NK-92 (cell line): ENCODE measurements around the gene STK32C.
"Not testable (repeated sequence)": the region's sequence is repeated elsewhere in the genome, so short reads cannot be mapped to it uniquely, and the experiment has no call there.

Experiments
- DNase-seq: peaks from one replicate; lab custom pipeline; 2025; ENCODE audit not compliant: unreplicated experiment; lab: John Stamatoyannopoulos, UW

Gene STK32C

DNA sequence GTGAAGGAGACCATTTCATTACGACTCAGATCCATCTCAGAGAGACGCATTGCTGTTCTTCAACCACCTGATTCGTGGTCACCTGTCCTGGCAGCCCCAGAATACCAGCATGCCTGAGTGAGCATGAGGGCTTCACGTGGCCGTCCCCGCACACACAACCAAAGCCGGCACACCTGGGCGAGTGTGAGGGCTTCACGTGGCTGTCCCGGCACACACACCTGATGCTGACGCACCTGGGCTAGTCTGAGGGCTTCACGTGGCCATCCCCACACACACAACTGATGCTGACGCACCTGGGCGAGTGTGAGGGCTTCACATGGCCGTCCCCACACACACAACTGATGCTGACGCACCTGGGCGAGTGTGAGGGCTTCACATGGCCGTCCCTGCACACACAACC lies 86.8 kb downstream of the STK32C start:
- not testable (repeated sequence) for DNase-seq

DNA sequence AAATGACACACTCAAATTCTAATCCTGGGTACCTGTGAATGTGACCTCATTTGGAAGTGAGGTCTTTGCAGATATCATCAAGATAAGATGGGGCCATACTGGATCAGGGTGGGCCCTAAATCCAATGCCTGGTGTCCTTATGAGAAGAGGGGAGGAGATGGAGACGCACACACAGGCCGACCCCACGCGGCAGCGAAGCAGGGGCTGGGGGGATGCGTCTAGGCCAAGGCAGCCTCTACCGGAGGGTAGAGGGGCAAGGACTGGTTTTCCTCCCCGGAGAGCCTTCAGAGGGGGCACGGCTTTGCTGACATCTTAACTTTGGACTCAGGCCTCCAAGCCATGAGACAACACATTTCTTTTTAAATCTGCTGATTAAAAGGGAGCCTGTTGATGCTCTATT lies 87.7 kb downstream of the STK32C start:
- DNase-seq = no peak

DNA sequence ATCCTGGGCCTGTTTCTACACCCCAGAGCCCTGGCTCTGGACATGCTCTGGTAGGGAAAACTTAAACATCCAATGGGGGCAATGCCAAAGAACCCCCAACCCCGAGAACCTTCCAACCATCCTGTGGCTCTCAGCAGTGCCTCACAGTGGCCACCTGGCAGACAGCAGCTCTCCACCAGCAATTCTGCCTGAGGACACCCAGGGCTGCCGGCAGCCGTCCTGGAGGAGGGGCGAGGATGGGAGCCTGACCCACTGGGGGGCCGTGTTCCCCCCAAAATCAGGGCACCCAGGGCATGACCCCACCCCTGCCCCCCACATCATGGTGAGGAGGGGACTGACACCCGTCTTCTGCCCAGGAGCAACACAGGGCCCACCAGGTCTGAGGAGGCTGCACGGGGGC lies 88.3 kb downstream of the STK32C start:
- no peak for DNase-seq

DNA sequence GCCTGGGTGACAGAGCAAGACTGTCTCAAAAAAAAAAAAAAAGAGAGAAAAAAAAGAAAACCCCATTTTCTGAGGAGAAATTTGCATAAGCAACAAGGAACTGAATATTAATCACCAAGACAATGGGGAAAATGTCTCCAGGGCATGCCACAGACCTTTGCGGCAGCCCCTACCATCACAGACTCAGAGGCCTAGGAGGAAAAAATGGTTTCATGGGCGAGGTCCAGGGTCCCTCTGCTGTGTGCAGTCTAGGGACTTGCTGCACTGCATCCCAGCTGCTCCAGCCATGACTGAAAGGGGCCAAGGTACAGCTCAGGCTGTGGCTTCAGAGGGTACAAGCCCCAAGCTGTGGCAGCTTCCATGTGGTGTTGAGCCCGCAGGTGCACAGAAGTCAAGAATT lies 91.3 kb downstream of the STK32C start:
- not testable (repeated sequence) for DNase-seq

DNA sequence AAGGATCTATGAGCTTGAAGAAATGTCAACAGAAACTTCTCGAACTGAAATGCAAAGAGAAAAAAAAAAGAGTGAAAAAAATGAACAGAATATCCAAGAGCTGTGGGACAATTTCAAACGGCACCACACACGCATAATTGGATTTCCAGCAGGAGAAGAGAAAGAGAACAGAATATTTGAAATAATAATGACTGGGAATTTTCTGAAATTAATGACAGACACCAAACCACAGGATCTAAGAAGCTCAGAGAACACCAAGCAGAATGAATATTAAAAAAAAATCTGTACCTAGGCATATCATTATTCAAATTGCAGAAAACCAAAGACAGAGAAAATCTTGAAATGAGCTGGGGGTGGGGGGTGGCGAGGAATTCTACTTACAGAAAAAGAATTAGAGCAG lies 93.8 kb downstream of the STK32C start:
- no peak for DNase-seq

DNA sequence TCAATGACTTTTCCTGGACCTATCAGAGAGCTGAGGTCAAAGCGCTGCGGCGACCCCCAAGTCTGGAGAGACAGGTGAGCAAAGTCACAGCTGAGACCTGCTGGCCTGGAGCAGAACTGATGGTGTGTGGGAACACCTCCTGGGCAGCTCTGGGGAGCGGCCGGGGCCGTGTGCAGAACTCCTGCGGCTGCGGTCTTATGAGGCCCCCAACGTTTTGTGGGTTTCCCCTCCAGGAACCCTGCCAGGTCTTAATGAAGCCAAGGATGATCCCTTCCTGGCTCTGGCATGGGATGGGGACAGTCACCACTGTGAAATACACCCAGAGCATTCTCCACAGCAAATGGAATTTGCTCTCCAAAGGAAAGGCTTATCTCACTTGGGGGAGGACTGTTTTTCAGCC lies 94.9 kb downstream of the STK32C start:
- no peak for DNase-seq

DNA sequence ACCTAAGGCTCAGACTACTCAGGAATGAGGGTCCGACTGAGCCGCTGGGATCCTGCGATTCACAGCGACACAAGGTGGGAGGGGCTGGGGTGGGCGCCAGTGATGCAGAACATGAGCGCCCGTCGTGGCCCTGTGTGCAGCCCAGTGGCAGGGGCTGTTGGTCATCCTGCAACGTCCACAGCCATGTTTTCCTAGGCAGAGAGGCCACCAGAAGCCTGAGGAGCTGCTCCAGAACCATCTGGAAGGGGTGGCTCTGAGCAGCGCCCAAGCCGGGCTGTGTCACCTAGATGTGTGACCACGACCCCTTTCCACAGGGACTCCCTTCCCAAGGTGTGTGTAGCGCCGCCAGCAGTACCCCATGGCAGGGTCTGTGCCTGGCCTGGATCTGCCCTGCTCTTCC lies 96.5 kb downstream of the STK32C start:
- DNase-seq = no peak

DNA sequence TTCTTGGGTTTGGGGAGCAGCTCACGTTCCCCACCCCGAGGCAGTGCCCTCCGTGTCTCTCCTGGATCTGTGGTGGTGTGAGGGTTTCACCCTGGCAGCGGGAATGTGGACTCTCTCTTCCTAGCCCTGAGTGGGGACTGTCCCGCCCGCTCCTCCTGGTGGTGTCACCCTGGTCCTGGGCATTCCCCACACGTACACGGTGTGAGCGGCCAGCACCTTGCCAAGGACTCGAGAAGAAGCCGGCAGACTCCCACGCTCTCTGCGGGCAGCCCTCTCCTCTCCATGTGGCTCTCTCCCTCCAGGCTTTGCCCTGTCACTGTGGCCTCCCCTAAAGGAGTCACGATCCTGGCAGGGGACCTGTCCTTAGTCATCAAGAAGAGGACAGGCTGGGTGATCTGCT lies 97.0 kb downstream of the STK32C start:
- no peak for DNase-seq

DNA sequence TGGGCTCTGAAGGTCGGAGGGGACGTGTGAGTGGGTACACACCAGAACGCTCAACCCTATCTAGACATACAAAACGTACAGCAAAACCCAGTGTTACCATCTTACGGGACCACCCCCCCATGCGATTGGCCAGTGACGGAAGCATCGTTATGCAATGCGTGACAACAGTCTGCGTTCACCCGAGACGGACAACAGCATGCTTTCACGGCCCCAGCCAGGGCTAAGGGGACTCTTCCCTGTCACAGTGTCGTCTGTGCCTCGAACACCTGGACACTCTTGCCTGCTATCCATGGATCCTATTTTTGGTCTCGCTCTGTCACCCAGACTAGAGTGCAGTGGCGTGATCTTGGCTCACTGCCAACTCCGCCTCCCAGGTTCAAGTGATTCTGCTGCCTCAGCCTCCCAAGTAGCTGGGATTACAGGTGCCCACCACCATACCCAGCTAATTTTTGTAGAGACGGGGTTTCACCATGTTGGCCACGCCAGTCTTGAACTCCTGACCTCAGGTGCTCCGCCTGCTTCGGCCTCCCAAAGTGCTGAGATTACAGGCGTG lies 97.7 kb downstream of the STK32C start:
- no peak for DNase-seq

DNA sequence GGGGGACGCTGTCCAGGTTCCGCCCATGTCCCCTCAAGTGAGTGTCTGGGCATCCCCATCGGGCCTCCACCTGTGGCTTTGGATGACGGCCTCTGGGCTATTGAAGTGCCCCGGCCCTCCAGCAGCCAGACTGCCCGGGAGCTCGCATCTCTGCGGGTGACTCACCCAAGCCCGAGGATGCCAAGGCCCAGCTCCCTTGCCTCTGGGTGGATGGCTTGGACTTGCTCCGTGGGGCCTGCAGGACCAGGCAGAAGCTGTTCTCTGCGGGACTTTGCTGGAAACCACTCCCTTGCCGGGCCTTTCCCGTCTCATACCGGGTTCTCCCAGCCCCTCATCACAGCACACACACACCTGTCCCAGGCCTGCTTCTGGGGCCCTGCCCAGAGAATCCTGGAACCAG lies 98.6 kb downstream of the STK32C start:
- no peak for DNase-seq

DNA sequence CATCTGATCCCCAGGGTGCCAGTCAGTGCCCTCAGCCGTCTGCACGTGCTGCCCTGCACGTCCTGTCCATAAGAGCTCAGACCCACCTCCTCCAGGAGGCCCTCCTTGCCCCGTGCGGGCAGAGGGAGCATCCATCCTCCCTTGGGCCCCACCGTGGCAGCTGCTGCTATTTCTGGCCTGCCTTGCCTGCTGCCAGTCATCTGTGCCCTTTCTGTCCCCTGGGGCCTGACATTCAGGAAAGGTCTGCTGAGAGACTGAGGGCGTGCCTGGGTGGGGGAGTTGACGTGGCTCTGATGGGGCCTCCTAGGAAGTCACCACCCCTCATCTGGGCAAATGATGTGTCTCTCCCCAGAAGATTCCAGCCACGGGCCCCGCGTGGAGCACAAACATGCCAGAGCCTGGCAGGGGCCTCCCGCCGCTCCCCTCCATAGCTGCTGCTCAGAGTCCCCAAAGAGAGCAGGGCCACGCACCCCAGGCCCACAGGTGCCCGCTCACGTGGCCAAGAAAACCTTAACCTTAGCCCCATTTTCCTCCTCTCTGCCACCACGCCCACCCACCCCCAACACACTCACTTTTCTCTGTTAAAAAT lies 99.2 kb downstream of the STK32C start:
- DNase-seq = no peak

DNA sequence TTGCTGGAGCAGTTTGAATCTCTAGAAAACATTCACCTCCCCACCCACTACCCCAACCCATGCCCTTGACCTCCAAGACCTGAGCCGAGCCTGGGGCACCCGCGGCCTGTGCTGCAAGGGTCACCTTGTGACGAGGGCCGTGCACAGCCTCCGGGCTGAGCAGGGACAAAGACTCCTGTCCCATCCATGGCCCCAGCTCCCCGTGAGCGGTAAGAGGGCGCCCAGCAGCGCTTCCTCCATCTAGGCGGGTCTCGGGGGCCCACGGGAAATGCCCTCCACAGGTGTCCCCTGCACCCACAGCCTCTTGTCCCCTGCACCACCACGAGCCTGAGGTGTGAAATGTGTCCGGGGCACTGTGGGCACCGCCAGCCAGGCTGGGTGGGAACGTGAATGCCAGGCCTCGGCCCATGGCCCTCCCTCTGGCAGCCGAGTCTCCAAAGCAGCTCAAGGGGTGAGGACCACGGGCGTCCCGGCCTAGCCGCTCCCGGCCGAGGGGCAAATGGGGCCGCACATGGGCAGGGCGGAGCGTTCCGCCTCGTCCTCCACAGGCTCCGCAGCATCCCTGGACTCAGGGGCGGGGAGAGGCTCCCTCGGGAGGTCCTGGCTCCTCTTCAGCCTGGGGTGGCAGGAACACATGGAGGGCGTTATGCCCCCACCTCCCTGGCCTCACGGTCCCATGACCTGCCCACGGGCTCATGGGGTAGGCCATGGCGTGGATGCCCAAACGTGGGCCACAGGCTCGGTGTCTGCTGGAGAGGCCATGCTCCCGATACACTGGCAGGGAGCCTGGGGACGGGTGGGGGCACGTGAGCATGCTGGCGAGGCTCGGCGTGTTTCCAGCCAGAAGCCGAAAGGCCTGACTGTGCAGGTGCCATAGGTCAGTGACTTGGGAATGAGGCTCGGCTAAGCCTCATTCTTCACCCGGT lies 100.0 kb downstream of the STK32C start:
- no peak for DNase-seq

DNA sequence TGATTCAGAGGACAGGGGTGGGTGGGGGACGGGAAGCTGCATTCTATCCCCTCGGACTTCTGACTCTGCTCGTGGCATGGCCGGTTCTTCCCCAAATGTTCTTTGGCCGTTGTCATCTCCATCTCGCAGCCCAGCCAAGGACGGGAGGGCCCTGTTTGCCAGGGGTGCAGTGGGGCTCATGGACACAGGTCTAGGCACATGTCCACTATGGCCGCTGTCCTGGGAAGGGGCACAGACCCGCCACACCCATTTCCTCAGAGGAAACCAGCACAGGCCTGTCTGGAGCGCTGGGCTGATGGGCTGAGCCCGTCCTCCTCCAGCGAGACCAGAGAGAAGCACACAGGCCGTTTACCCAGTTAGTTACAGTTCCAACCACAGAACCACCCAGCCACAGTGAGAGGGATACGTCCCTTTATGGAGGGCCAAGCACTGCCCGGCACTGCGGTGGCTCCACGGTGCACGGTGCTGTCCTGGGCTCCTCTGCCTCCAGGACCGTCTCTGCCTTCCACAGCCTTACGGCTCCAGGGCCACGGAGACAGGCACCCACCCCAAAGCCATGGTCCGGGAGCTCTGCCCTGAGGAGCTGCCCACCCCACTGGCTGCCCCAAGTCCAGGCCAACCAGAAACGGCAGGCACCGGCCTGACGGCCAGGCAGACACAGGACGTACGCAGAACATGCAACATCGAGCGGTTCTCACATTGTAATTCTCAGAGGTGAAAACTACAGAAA lies 100.8 kb downstream of the STK32C start:
- DNase-seq = no peak

DNA sequence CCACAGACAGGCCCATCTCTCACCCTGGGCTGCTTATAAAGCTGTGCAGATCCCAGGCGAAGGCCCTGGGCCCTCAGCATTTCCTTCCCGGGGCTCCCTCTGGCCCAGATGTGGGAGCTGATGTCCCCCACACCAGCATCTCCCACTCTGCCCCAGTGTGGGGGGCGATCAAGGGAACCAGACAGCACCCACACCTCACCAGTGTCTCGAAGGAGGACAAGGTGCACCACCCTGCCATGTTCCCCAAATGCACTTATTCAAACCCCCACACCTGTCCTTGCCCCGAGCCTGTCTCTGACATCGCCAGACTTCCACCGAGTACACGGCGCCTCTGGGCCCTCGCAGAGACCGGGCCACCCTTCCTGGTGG lies 101.4 kb downstream of the STK32C start:
- DNase-seq = no peak

DNA sequence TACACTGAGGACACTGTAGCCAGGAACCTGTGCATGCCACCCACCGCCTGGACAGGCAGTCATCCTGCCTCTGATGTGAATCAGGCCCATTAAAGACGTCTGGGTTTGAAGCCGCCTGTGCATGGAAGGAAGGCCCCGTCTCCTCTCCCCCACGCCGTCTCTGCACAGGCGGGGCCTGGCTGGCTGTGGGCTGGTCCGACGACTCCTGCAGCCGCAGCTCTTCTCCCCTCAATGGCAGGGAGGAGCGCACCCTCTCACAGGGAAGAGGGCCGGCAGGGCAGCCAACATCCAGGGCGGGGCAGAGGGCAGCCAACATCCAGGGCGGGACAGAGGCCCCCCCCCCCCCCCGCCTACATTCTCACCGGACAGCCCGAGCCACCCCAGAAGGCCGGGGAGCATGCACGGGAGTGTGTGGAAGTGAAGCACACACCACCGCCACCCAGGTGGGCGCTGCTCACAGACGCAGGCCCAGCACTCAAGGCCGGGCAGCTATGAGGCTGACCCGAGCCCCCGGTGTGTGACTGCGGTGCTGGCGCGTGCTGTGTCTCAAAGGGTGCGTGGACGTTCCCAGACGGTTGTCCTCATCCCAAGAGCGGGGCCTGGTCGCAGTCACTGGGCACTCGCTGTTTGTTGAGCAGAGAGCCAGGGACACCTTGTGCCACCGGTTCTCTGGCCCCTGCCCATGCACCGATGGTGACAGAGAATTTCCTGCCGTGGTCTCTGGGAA lies 101.9 kb downstream of the STK32C start:
- no peak for DNase-seq

DNA sequence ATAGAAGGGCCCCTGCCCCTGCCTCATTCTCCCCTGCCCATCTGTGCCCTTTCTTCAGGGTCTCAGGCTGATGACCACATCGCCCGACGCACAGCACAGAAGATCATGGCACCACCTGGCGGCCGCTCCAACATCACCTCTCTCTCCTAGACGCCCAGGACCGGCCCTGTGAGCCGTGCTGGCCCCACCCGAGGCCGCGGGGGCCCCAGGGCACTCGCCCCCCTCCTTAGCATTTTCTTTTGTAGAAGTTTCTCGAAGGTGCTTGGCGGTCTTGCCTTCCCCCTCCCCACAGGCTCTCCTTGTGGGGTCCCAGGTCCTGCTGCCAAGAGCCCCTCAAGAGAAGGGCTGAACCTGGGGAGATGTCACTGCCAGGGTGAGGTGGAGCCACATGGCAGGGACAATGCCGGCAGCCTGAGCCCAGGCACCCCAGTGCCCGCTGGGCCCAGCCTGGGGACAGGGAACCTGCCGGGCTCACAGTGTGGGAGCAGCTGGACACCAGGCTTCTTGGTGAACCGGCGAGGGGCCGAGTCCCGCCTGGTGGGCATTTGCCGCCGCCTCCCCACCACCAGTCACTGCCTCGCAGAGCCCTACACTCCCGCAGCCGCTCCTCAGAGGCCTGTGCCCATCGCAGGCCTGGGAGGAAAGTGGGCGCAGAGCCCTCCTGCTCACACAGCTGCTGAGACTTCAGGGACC lies 102.8 kb downstream of the STK32C start:
- no peak for DNase-seq

DNA sequence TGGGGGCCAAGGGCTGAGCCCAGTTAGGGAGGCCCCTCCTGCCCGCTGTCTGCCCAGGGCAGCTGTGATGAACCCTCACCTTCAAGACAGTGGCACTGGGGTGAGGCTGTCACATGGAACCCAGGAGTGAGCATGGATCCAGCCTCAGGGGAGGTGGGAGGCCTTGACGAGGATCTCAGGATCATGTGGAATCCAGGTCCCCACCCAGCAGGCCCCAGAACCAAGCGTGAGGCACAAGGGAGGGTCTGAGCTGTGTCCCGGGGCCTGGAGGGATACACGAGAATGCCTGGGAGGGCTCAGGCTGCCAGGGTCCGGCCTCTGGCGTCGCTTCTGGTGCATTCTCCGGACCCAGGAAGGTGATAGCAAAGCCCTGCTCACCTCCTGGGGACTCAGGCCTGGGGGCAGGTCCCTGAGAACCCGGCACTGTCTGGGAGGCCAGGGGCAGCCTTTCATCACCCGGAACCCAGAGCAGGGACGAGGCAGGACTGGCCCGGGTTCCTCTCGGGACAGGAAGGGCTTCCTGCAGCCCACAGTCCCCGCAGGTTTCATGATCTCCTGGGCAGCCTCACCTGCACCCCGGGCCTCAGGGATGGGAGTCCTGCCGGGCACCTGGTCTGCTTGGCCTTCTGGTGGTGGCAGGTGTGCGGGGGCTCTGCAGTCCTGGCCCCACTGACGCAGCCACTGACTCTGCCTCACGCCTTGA lies 103.5 kb downstream of the STK32C start:
- DNase-seq = no peak

DNA sequence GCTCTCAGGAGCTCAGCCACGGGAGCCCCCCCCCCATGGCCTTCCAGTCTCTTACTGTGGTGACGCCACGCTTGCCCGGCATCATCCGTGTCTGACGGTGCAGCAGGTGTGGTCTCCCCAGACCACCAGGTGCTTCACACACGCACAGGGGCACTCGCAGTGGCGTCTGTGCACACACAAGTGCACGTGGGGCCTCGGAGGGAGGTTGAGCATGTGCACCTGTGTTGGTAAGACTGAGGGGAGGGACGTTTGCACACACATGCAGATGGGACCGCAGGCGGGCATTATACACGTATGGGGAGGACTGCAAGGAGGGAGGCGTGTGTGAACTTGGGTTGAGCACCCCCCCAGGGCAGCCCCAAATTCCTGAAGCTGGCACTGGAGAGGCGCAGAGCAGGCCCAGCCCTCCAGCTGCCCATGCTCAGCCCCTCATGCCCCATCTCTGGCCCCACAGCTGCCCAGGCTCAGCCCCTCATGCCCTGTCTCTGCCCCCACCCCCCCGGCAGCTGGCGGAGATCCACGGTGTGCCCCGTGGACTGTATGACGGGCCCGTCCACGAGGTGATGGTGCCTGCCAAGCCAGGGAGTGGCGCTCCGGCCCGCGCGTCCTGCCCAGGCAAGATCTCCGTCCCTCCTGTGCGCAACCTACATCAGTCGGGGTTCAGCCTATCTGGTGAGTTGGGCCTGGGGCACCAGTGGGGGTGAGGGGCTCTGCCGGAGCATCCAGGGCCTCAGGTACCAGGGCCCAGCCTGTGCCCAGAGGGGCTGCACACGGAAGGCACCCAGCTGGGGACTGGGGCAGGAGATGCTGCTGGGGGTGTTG lies 104.3 kb downstream of the STK32C start:
- DNase-seq = no peak
